PC-9 (cell line): ENCODE measurements around the gene CDC40.

Source experiments
- EZH2 ChIP-seq: fragments of 200-600 bp; sonication (generic); IDR thresholded peaks from 2 replicates; pipeline ENCODE4 v1.8.0; 2017; ENCODE audit warnings: antibody characterized with exemption, low read depth
- TF ChIP-seq, protein P1 (sequence below): fragments of 200-600 bp; sonication (generic); conservative IDR thresholded peaks from 2 replicates; pipeline ENCODE4 v1.6.1; 2017; ENCODE audit warnings: mixed run types, antibody characterized with exemption, mild to moderate bottlenecking, moderate library complexity

DNA sequence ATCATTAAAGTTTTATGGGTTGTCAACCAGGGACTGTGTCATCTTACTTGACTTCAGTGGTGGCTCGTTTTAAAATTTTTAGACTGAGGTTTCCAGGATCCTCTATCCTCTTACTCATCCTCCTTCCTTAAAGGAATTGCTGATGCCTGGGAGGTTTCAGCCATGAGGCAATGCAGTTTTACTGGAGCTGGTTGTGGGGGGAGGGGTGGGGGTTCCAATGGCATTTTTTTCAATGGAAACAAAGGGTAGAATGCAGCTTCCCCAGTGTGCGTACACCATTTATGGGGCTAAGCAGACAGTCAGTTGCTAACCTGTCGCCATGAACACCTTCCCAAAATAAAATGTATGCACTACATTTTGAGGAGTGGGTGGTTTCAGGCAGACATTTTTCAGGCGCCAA, 89.9 kb downstream of the CDC40 start:
- TF ChIP-seq, protein P1, sequence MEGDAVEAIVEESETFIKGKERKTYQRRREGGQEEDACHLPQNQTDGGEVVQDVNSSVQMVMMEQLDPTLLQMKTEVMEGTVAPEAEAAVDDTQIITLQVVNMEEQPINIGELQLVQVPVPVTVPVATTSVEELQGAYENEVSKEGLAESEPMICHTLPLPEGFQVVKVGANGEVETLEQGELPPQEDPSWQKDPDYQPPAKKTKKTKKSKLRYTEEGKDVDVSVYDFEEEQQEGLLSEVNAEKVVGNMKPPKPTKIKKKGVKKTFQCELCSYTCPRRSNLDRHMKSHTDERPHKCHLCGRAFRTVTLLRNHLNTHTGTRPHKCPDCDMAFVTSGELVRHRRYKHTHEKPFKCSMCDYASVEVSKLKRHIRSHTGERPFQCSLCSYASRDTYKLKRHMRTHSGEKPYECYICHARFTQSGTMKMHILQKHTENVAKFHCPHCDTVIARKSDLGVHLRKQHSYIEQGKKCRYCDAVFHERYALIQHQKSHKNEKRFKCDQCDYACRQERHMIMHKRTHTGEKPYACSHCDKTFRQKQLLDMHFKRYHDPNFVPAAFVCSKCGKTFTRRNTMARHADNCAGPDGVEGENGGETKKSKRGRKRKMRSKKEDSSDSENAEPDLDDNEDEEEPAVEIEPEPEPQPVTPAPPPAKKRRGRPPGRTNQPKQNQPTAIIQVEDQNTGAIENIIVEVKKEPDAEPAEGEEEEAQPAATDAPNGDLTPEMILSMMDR = no peak
- no peak for TF ChIP-seq EZH2
